Large intestine (tissue), 3 donors: Measurements from ENCODE around the gene DCAF5. TPM values are rescaled to one million over a fixed set of nuclear protein-coding genes. Genes with fewer than 3 reads are reported as not detected.

Source experiments
- DNase-seq, 2 donors: peaks; one replicate each; pipeline versions ENCODE4 v3.0.0 to v3.0.0-alpha.2; 2013
- H3K27ac ChIP-seq: one replicate; pipeline ENCODE4 v1.5.1; 2013; ENCODE audit warnings: low read length
- H3K27me3 ChIP-seq: 2 replicates; pipeline ENCODE4 v1.6.1; 2013; ENCODE audit warnings: low read length; ENCODE audit not compliant: control insufficient read depth, insufficient read depth
- H3K36me3 ChIP-seq: 2 replicates; pipeline ENCODE4 v1.6.1; 2013; ENCODE audit warnings: low read length; ENCODE audit not compliant: control insufficient read depth, insufficient read depth
- H3K4me1 ChIP-seq: one replicate; pipeline ENCODE4 v1.6.1; 2013; ENCODE audit warnings: low read length; ENCODE audit not compliant: control insufficient read depth, insufficient read depth
- H3K4me3 ChIP-seq: one replicate; pipeline ENCODE4 v1.5.1; 2013; ENCODE audit warnings: low read length
- H3K9me3 ChIP-seq: one replicate; pipeline ENCODE4 v1.6.1; 2013; ENCODE audit warnings: mild to moderate bottlenecking, low read depth, low read length, moderate library complexity; ENCODE audit not compliant: control insufficient read depth
- WGBS: methylation state at CpG from one replicate; pipeline ENCODE4 v1.1.5; 2013; ENCODE audit warnings: low lambda C conversion rate; ENCODE audit not compliant: insufficient coverage; 5-methylcytosine and 5-hydroxymethylcytosine counted together
- polyA plus RNA-seq: library from polyadenylated mRNA; unstranded; fragments of 120-200 nt; gene quantifications from one replicate; pipeline ENCODE4 v1.2.1, GENCODE V29; 2013

The DCAF5 gene
- polyA plus RNA-seq, 1 donor, result 46.0 TPM

DNA sequence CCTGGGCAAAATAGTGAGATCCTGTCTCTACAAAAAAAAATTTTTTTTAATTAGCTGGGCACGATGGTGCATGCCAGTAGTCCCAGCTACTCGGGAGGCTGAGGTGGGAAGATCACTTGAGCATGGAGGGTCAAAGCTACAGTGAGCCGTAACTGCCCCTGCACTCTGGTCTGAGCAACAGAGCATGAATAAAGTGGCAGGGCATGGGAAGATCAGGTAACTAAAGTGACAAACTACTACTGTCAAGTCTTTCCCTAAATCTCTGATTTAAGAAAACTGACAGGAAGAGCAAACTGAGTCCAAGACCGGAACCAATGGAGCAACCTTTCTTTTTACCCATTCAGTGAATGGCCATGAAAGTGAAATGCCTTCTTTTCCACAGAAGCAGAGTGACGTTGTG is 10.8 kb downstream of the DCAF5 start:
- no peak for DNase-seq
- Histone ChIP-seq H3K9me3 (no peaks in the 10 kb centered on the region), H3K4me1 (no peaks in the 10 kb centered on the region), H3K27me3 (no peaks in the 10 kb centered on the region), H3K27ac (no peak overlapping the region), H3K4me3 (no peak overlapping the region), H3K36me3 (peaks cover 12% of the 10 kb centered on the region)
- no CpG with 5 or more reads among the region's 5 CpGs for WGBS

DNA sequence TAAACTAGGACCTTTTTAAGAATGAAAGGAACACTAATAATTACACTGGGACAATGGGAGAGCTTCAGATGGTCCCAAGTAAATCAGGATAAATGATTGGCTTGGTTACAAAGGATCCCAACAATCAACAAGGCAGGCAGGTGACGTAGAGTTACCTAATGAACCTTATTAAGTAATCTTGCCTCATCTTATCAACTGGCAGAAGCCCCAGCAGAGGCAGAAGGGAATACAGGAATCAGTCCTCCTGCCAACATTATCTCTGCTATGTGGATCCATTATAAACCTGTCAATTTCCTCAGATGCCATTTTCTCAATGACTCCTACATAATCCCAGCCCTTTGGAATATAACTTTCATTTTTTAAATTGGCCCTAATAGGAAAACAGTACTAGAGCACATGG is 11.4 kb downstream of the DCAF5 start:
- Histone ChIP-seq H3K9me3 (no peaks in the 10 kb centered on the region), H3K27me3 (no peaks in the 10 kb centered on the region), H3K4me3 (no peak overlapping the region), H3K36me3 (peaks cover 12% of the 10 kb centered on the region), H3K27ac (no peak overlapping the region), H3K4me1 (no peaks in the 10 kb centered on the region)
- WGBS, result 40% methylated on average over 1 of the region's 1 CpG
- DNase-seq, result no peak

DNA sequence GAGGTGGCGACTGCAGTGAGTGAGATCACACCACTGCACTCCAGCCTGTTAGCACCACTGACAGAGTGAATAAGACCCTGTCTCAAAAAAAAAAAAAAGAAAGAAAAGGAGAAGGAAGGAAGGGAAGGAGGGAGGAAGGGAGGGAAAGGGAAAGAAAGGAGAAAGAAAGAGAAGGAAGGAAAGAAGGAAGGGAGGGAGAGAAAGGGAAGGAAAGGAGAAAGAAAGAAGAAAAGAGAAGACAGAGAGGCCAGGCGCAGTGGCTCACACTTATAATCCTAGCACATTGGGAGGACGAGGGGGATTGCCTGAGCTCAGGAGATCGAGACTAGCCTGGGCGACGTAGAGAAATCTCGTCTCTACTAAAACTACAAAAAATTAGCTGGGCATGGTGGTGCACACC is 13.2 kb downstream of the DCAF5 start:
- DNase-seq, result no peak
- WGBS, result 94% methylated on average over 2 of the region's 7 CpGs
- Histone ChIP-seq H3K9me3 (no peaks in the 10 kb centered on the region), H3K27me3 (no peaks in the 10 kb centered on the region), H3K4me3 (no peak overlapping the region), H3K36me3 (peaks cover 12% of the 10 kb centered on the region), H3K27ac (no peak overlapping the region), H3K4me1 (no peaks in the 10 kb centered on the region)

DNA sequence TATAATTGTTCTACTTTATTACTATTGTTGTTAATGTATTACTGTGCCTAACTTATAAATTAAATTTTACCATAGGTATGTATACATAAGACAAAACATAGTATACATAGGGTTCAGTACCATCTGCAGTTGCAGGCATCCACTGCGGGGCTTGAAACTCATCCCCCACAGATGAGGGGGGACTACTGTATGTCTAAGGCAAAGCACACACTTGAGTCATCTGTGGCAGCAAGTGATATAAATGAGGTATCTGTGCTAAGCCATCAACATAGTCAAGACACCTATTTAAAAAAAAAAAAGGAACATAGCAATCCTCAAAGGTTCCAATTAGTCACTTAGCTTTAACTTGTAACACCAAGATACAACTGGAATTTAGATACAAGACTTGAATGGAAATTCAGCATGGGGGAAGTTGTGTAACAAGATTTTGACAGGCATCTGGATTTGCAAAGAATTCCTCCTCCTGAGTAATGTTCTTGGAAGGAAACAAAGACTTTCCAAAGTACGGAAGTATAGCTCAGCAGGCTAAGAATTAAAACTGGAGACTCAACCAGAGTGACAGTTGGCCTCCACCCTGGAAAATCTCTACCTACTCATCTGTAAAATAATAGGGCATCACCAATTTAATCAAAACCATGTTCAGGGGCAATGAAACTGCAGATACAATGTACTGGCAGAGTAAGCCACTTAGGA is 14.9 kb downstream of the DCAF5 start:
- H3K36me3 ChIP-seq, result peaks cover 12% of the 10 kb centered on the region
- H3K4me3 ChIP-seq, result no peak overlapping the region
- no peak overlapping the region for H3K27ac ChIP-seq
- H3K4me1 ChIP-seq, result no peaks in the 10 kb centered on the region
- H3K9me3 ChIP-seq, result no peaks in the 10 kb centered on the region
- no CpG with 5 or more reads among the region's 2 CpGs for whole genome bisulfite sequencing
- H3K27me3 ChIP-seq, result no peaks in the 10 kb centered on the region
- no peak for DNase-seq

GRCh38 chr14:69137416-69137815 is 15.5 kb downstream of the DCAF5 start:
- no peak overlapping the region for H3K4me3 ChIP-seq
- 100% methylated on average over 1 of the region's 1 CpG for WGBS
- peaks cover 11% of the 10 kb centered on the region for H3K36me3 ChIP-seq
- DNase-seq, result no peak
- no peaks in the 10 kb centered on the region for H3K27me3 ChIP-seq
- H3K4me1 ChIP-seq, result no peaks in the 10 kb centered on the region
- H3K9me3 ChIP-seq, result no peaks in the 10 kb centered on the region
- no peak overlapping the region for H3K27ac ChIP-seq

DNA sequence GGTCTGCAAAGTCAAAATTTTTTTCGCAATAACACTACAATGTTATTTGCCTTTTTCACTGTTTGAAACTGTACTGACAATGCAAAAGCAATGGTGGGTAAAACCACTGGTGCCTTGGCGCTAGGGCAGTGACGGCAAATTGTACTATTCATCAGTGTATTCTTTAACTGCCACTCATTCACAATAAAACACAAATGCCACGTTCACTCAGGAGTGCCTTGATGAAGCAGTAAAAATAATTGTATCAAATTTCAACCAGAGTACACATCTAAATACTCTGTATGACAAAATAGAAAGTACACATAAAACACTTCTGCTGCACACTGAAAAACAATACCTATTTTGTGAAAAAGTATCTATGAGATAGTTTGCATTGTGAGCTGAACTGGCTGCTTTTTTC is 17.8 kb downstream of the DCAF5 start:
- no peak for DNase-seq
- Histone ChIP-seq H3K9me3 (no peaks in the 10 kb centered on the region), H3K27me3 (no peaks in the 10 kb centered on the region), H3K36me3 (peaks cover 9% of the 10 kb centered on the region), H3K4me3 (no peak overlapping the region), H3K27ac (no peak overlapping the region), H3K4me1 (no peaks in the 10 kb centered on the region)
- WGBS, result no CpG with 5 or more reads among the region's 4 CpGs

GRCh38 chr14:69133206-69134125 is 19.5 kb downstream of the DCAF5 start:
- DNase-seq, result peak in 1 of 2 donors; percentile 8
- Histone ChIP-seq H3K9me3 (no peaks in the 10 kb centered on the region), H3K36me3 (peaks cover 2% of the 10 kb centered on the region), H3K4me3 (no peak overlapping the region), H3K4me1 (peaks cover 3% of the 10 kb centered on the region), H3K27ac (no peak overlapping the region), H3K27me3 (no peaks in the 10 kb centered on the region)
- no CpG with 5 or more reads among the region's 3 CpGs for WGBS

DNA sequence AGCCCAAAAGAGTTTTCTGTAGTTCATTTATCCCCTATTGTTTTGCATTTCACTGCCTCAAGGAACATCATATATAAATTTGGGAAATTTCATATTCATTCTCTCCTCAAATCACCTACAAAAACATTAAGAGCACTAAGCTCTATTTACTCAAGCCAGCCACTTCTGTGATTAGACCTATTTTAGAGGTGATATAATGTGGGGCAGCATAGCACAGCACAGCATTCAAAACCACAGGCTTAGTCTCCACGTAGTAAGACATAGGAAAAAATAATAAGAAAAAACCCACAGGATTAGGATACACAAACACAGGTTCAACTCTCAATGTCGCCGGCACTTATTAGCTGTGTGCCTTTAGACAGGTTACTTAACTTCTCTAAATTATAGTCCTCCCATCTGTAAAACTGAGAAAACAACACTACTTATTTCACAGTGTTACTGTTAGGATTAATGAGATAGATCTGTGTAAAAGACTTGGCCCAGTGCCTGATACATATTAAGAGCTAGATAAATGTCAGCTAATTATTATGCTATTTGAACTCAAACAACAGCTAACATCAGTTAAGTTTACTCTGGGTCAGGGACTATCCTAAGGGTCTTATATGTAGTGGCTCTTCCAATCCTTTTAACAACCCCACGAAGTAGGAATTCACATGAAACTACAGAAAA is 20.3 kb downstream of the DCAF5 start:
- Histone ChIP-seq H3K27me3 (no peaks in the 10 kb centered on the region), H3K4me1 (peaks cover 3% of the 10 kb centered on the region), H3K36me3 (no peaks in the 10 kb centered on the region), H3K9me3 (no peaks in the 10 kb centered on the region), H3K4me3 (no peak overlapping the region), H3K27ac (no peak overlapping the region)
- no peak for DNase-seq
- 79% methylated on average over 2 of the region's 4 CpGs for WGBS

DNA sequence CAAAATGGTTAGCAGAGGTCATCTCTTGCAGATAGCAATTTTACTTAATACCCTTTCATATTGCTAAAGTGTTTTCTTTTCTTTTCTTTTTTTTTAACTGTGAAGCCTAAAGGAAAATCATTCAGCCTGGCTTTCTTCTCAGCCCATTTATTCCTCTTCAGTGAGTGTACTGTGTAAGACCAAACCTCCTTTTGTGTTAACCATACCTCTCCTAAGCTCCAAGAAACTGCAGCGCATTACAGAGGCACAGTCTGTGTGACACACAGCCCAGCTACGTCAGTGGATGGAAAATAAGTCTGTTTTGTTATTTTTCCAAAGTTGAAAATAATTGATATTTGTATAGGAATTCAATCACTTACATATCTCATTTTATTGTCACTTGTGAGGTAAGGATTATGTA is 21.7 kb downstream of the DCAF5 start:
- Histone ChIP-seq H3K36me3 (no peaks in the 10 kb centered on the region), H3K27ac (no peak overlapping the region), H3K9me3 (no peaks in the 10 kb centered on the region), H3K4me1 (peaks cover 3% of the 10 kb centered on the region), H3K4me3 (no peak overlapping the region), H3K27me3 (no peaks in the 10 kb centered on the region)
- no CpG with 5 or more reads among the region's 2 CpGs for WGBS
- no peak for DNase-seq

DNA sequence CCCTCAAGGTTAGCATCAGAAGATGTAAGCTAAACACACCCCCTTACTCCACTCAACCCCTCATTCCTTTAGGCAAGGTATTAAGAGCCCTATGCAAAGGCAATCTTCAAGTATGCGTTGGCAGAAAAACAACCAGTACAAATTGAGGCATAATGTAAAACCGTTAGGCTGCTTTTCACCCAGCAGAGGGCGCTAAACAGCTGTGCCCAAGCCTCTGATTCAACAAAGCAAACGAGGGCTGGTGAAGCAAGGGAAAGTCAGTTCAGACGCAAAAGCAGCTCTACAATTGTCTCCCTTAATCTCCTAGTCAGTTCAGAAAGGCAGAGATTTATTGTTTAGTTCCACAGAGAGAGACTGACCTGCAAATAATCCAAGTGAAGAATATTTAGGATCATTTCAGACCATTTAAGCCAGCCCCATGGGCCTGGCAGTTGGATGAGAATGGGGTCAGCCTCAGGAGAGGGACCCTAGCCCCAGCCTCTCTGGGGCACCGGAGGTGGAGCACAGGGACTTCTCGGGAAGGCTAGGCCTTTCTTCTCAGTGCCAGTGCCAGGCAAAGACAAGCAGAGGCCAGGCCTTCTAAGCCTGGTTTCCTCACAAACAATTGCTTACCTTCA is 23.5 kb downstream of the DCAF5 start:
- WGBS, result 0% methylated on average over 1 of the region's 7 CpGs
- Histone ChIP-seq H3K27ac (peak overlapping the region; percentile 8), H3K27me3 (no peaks in the 10 kb centered on the region), H3K9me3 (no peaks in the 10 kb centered on the region), H3K4me1 (peaks cover 3% of the 10 kb centered on the region), H3K4me3 (no peak overlapping the region), H3K36me3 (no peaks in the 10 kb centered on the region)
- DNase-seq, result peak; percentile 66 to 68
